Coronary artery (tissue), 2 donors: Measurements from ENCODE around the gene REN.

Experiments
- DNase-seq: peaks from one replicate; pipeline ENCODE4 v3.0.0-alpha.2; 2017; ENCODE audit warnings: low spot score
- H3K27ac ChIP-seq, 2 donors: fragments of 200-600 bp; sonication (generic); one replicate each; pipeline ENCODE4 v1.5.1; 2016 to 2019
- H3K4me3 ChIP-seq: fragments of 200-600 bp; sonication (generic); 2 replicates; pipeline ENCODE4 v1.5.1; 2016; ENCODE audit warnings: mild to moderate bottlenecking, moderate library complexity
- TF ChIP-seq, protein P1 (sequence below): fragments of 200-600 bp; sonication (generic); IDR thresholded peaks from one replicate; pipeline ENCODE4 v1.5.1; 2019; ENCODE audit warnings: antibody characterized with exemption

Gene REN

DNA sequence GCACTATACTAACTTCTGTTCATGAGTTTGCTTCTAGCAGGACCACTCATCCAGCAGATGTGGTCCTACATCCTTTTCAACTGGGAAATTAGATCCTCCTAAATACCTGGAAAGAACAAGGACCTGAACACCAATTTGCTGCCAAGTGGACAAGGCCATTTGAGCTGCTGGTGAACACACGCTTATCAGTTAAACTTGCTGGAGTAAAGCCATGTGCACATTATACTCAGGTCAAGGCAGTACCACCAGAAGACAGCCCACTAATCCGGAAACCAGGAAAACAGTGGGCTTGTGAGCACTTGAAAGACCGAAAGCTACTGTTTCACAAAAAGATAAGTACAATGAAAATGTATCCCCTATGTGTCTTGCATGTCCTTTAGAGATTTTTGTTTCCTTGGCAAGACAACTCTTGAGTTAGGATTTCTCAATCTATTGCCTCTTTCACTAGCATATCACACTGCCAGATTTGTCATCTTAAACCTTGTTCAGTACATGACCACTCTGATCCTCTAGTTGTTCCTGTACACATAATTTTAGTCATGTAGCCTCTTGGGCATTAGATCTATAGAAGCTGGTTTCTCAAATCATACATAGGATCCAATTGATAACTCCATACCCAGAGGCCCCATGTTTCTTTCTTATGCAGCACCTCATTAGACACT, 4.5 kb upstream of the REN start:
- no peak overlapping the region for H3K27ac ChIP-seq
- TF ChIP-seq, protein P1, sequence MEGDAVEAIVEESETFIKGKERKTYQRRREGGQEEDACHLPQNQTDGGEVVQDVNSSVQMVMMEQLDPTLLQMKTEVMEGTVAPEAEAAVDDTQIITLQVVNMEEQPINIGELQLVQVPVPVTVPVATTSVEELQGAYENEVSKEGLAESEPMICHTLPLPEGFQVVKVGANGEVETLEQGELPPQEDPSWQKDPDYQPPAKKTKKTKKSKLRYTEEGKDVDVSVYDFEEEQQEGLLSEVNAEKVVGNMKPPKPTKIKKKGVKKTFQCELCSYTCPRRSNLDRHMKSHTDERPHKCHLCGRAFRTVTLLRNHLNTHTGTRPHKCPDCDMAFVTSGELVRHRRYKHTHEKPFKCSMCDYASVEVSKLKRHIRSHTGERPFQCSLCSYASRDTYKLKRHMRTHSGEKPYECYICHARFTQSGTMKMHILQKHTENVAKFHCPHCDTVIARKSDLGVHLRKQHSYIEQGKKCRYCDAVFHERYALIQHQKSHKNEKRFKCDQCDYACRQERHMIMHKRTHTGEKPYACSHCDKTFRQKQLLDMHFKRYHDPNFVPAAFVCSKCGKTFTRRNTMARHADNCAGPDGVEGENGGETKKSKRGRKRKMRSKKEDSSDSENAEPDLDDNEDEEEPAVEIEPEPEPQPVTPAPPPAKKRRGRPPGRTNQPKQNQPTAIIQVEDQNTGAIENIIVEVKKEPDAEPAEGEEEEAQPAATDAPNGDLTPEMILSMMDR: no peak
- no peak overlapping the region for H3K4me3 ChIP-seq
- no peak for DNase-seq

DNA sequence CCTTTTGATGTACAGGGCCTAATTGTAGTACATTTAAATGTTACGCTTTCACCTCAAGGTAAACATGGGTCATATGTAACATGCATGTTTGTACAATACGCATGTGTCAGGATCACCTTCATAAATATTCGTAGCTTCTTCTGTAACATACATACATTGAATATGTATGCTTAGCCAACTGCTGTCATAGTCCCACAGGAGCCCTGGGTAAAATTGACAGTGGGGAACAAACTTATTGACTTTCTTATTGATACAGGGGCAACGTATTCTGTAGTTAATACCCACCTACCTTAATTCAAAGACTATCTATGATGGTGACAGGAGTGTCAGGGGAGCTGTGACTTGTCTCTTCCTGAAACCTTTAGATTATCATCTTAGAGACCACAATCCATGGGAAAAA, 3.7 kb upstream of the REN start:
- DNase-seq: no peak
- TF ChIP-seq, protein P1: no peak
- no peak overlapping the region for H3K27ac ChIP-seq
- no peak overlapping the region for H3K4me3 ChIP-seq

DNA sequence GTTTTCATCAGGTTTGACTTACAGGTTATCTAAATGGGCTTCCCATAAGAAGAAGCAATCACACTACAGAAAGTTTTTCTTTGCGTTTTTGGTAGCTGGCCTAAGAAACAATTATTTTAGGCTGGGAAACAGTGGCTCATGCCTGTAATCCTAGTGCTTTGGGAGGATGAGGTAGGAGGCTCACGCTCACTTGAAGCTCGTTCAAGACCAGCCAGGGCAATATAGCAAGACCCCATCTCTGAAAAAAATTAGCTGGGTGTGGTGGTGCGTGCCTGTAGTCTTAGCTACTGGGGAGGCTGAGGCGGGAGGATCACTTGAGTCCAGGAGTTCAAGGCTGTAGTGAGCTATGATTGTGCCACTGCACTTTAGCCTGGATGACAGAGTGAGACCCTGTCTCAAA, 1.6 kb upstream of the REN start:
- DNase-seq: no peak
- TF ChIP-seq, protein P1: no peak
- Histone ChIP-seq H3K27ac (no peak overlapping the region), H3K4me3 (no peak overlapping the region)

DNA sequence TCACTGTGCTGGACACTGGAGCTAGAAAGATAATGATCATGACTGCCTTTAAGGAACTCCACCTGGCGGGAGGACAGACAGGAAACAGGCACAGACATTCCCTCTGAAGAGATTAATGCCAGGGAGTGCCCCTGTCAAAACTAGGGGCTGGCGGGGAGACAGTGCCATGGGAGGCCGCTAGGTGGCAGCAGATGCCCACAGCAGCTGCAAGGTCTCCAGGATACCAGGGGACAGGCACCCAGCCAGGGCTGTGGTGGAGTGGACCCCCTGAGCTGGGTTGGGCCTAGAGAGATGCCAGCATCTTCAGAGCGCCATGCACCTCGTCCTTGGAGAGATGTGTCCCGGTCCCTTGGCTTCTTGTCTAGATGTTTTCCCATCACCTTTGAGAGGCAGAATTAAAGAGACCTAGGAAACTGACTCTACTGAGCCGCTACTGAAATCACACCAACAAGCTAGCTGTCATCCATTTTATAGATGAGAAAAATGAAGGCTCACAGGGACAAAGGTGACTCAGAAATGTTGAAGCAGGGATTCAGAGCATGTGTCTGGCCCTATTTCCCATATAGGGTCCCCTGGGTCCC, 3.6 kb downstream of the REN start:
- no peak overlapping the region for H3K4me3 ChIP-seq
- TF ChIP-seq, protein P1: peak; percentile 100
- H3K27ac ChIP-seq: no peak overlapping the region
- DNase-seq: peak; percentile 82

DNA sequence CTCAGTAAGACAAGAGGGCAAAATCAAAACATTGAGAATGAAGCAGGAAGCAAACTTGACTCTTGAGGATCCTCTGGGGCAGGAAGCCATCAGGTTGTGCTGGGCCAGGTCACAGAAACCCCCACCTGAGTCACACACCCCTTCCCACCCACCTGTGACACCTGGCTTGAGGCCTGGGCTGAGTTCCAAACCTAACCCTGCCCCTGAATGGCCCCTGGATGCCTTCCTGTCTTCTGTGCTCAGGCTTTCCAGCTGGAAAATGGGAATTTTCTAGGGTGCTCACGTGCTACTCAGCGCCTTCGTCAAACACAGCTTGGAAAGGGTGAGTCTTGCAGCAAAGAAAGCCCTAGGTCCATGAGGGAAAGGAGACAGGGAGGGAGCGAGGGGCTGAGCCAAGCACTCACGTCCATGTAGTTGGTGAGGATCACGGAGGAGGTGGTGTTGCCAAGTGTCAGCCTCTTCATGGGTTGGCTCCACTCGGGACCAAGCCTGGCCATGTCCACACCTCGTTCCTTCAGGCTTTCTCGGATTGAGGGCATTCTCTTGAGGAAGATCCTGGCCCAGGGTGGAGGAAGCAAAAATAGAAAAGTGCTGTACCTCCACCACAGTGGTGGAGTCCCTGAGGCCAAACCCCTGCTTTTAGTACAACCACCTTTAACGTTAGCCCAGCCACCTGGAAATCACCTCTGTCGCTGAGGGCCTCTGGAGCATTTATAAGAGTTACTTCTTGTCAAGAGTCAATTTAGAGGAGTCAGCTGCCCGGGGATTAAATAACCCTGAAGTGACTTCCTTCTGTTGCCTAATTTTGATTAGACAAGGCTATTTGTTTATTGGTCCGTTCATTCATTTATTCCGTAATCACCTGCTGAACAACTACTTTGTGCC, 4.3 kb downstream of the REN start:
- DNase-seq: no peak
- H3K4me3 ChIP-seq: no peak overlapping the region
- TF ChIP-seq, protein P1: no peak
- H3K27ac ChIP-seq: no peak overlapping the region

DNA sequence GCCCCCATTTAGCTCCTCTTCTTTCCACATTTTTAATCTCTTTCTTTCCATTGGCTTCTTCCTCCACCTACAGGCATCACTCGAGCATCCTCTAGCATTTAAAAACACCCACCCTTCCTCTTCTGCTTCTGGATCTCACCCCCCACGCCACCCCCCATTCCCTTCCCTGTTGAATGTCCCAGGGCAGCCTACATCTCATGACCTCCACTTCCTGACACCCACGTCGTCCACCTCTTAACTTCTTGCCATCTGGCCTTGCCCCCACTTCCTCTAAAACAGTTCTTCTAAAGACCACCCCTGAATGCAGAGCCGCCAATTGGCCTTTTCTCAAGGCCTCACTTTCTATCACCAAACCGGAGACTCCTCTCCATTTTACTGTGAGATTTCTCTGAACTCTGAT, 8.2 kb downstream of the REN start:
- DNase-seq: no peak
- H3K27ac ChIP-seq: no peak overlapping the region
- H3K4me3 ChIP-seq: no peak overlapping the region
- TF ChIP-seq, protein P1: no peak
